ENCODE results near the gene CFAP251.
"Not testable (repeated sequence)": the region's sequence is repeated elsewhere in the genome, so short reads cannot be mapped to it uniquely, and the experiment has no call there.

The CFAP251 gene, protein sequence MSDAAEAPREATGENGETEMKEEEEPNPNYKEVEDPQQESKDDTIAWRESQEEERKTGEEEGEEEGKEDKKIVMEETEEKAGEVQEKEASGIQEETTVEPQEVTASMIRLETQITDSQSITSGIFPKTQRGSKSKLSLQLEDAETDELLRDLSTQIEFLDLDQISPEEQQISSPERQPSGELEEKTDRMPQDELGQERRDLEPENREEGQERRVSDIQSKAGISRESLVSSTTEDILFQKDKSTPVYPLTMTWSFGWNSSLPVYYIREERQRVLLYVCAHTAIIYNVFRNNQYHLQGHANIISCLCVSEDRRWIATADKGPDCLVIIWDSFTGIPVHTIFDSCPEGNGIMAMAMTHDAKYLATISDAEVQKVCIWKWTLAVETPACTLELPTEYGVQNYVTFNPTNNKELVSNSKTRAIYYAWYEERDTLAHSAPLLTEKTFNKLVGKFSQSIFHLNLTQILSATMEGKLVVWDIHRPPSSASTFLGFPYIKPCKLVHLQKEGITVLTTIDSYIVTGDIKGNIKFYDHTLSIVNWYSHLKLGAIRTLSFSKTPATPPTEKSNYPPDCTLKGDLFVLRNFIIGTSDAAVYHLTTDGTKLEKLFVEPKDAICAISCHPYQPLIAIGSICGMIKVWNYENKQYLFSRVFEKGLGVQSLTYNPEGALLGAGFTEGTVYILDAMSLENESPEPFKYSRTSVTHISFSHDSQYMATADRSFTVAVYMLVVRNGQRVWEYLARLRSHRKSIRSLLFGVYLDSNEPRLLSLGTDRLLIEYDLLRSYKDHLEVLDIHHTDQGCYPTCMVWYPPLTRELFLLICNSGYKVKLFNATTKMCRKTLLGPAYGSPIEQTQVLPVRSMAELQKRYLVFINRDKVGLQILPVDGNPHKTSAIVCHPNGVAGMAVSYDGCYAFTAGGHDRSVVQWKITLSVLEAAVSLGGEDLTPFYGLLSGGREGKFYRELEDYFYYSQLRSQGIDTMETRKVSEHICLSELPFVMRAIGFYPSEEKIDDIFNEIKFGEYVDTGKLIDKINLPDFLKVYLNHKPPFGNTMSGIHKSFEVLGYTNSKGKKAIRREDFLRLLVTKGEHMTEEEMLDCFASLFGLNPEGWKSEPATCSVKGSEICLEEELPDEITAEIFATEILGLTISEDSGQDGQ

GRCh38 chr12:121917950-121918678 lies at the start of gene CFAP251:
Gene CFAP251, plus strand, starts transcription at chr12:121918592. Its CDS starts 2,714 bp downstream, at chr12:121921306.
- DNase-seq, result peak; percentile 10 to 97 (median 84)

DNA sequence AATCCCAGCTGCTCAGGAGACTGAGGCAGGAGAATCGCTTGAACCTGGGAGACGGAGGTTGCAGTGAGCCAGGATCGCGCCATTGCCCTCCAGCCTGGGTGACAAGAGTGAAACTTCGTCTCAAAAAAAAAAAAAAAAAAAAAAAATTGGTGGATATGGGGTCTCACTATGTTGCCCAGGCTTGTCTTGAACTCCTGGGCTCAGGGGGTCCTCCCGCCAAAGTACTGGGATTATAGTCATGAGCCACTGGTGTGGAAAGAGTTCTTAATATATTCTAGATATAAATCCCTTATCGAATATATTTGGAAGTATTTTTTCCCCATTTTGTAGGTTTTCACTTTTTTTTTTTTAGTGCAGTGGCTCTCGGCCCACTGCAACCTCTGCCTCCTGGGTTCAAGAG lies 49.2 kb upstream of the CFAP251 start:
- DNase-seq, result not testable (repeated sequence)

DNA sequence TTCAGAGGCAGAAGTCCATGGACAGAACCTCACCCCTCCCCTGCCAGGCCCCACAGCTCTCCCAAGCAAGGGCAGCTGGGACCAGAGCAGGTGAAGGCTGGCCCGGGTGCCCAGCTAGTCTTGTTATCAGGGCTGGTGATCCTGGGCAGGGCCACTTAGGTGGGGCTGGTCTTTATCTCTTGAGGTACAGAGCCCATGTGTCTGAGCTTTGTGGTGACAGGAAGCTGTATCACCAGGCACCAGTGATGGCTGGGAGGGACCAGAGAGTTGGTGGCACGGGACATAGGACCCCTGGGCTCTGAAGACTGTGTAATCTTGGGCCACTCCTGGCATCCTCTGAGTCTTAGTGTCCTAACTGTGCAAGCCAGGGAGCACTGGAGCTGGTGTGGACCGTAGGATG lies 46.9 kb upstream of the CFAP251 start:
- DNase-seq, result no peak

DNA sequence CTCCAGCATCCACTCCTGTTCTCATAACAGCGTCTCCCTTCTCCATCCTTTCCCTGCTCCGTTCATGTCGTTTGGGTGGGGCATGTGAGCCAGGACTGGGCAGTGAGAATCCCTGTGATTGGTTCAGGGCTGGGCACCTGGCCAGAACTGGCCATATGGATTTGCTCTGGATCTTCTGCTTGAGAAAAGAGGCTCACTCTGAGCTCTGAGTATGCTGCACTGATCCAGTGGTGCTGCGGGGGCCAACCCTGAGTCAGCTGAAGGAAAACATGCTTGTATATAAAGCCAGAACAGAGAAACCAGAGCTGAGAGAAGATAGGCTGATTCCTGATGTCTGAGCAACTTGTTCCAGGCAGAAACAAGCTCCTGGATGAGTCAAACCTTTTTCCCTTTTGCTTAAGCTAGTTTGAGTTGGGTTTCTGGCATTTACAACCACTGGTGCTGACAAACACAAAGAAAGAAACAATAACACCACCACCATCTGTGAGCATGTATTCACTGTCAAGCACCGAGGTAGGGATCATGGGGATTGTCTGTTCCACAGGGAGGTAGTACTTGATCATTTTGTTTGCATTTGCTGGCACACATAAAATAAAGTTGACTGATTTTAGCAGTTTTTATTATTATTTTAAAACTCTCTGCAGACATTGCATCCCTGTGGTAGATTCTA lies 45.7 kb upstream of the CFAP251 start:
- peak in 48 of 58 donors; percentile 3 to 83 (median 40) for DNase-seq

DNA sequence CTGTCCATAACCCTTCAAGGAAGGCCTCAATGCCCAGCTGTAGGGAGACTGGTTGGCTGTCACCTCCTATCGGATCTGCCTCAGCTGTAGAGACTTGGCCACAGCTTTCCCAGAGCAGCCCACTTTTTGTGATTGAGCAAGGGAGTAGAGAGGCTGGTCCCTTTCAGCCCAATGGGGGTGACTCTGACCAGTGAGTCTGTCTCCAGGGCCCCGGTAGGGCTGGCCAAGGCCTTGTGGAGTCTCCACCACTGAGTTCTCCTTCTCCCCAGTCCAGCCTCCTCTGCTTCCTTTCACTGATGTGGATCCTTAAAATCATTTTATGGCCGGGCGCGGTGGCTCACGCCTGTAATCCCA lies 45.2 kb upstream of the CFAP251 start:
- no peak for DNase-seq

GRCh38 chr12:121874071-121874470 lies 44.3 kb upstream of the CFAP251 start:
- no peak for DNase-seq

- no peak for DNase-seq
These were observed 42.8 kb upstream of the CFAP251 start for GRCh38 chr12:121875582-121875981.

DNA sequence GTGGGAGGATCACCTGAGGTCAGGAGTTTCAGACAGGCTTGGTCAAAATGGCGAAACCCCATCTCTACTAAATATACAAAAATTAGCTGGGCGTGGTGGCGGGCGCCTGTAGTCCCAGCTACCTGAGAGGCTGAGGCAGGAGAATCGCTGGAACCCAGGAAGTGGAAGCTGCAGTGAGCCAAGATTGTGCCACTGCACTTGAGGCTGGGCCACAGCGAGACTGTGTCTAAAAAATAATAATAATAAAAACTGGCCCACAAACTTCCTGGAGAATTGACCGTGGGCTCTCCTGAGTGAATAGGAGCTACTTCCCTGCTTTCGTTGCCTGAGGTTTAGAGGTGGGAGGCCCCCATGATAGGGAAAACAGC lies 42.3 kb upstream of the CFAP251 start:
- not testable (repeated sequence) for DNase-seq

- no peak for DNase-seq
These were observed 35.1 kb upstream of the CFAP251 start for GRCh38 chr12:121883315-121883660.

- DNase-seq, result not testable (repeated sequence)
These were observed 33.3 kb upstream of the CFAP251 start for GRCh38 chr12:121885129-121885528.

DNA sequence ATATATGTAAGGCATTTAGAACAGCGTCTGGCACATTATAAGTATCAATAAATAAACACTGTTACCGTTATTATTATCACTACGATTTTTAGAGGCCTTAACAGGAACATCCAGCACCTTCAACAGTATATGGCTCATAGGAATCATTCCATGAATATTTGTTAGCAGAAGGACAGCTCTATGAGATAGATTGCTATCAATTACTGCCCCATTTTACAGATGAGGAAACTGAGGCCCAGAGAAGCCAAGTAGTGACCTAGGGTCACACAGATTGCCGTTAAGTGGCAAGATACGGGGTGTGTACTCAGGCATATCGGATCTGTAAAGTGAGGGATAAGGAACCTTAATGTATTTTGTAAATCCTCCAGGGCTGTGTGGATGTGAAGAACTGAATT lies 30.3 kb upstream of the CFAP251 start:
- DNase-seq, result no peak

DNA sequence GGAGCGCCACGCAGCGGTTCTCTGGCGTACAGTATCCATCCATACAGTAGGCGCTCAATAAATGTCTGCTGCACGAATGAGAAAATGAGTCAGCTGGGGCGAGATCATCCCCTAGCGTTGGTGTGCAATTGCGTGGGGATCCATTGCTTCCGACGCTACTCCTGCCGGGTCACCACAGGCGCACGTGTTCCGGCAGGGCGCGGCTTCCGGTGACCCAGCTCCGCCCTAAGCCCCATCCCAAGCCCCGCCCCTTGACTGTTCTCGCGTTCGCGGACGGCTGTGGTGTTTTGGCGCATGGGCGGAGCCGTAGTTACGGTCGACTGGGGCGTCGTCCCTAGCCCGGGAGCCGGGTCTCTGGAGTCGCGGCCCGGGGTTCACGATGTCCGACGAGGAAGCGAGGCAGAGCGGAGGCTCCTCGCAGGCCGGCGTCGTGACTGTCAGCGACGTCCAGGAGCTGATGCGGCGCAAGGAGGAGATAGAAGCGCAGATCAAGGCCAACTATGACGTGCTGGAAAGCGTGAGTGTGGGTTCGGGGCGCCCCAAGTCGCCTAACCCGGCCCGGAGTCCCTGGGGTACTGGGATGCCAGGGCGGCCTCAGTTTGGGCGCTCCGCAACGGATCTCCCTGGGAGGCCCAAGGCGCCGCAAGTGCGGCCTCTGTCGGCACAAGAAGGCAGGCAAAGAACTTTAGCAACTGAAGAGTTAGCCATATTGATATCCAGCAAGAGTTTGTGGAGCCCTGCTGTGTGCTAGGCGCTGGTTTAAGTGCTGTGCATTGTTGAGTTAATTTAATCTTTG lies 29.7 kb upstream of the CFAP251 start, which contains the start of gene PSMD9:
Gene PSMD9 (plus strand): TSS at position 313 of the 796 bp plus-strand sequence. CDS start 67 bp downstream, at position 380.
- DNase-seq, result peak; percentile 76 to 98 (median 95)

DNA sequence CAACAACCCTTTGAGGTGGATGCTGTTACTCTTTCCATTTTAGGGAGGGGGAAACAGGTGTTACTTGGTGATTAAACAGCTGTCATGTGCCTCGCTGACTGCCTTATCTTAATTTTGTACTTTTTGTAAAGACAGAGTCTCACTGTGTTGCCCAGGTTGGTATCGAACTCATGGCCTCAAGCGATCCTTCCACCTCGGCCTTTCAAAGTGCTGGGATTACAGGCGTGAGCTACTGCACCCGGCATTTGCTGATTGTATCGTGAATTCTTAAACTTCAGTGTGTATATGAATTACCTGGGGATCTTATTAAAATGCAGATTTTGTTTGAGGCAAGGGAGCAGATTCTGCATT lies 29.1 kb upstream of the CFAP251 start:
- DNase-seq, result no peak

GRCh38 chr12:121889661-121890060 lies 28.7 kb upstream of the CFAP251 start:
- not testable (repeated sequence) for DNase-seq

GRCh38 chr12:121892673-121893561 lies 25.5 kb upstream of the CFAP251 start:
- DNase-seq, result no peak

DNA sequence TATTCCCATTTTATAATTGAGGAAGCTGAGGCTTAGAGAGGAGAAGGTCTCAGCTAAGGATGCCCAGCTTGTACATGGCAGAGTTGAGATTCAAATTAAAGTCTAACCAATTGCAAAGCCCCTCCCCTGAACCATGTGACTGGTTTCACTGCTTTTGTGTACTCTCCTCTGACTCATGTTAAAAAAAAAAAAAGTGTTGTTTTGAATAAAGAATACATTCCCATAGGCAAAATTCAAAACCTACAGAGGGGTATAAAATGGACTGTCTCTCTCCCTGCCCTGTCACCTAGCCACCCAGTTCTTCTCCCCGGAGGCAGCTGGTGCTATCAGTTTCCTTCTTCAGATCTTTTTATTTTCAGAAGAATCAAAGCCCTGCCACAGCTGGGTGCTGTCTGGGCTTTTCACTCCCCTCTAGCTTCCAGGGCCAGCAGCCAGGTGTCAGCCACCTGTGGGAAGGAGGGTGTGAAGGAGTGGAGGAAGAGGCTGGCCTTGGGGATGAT lies 24.4 kb upstream of the CFAP251 start:
- no peak for DNase-seq

DNA sequence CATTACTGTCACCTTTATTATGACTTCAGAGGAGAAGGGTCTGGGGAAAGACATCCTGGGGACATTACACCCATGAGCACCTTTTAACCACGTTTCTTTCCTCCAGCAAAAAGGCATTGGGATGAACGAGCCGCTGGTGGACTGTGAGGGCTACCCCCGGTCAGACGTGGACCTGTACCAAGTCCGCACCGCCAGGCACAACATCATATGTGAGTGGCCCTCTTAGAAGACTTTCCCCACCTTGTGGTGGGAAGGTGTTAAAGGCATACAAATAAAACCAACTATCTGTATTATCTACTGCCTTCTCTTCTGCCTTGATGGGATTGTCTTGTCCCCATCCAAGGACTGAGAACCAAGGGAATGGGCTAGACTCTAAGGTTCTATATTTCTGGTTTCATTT lies 23.8 kb upstream of the CFAP251 start:
- DNase-seq, result no peak

DNA sequence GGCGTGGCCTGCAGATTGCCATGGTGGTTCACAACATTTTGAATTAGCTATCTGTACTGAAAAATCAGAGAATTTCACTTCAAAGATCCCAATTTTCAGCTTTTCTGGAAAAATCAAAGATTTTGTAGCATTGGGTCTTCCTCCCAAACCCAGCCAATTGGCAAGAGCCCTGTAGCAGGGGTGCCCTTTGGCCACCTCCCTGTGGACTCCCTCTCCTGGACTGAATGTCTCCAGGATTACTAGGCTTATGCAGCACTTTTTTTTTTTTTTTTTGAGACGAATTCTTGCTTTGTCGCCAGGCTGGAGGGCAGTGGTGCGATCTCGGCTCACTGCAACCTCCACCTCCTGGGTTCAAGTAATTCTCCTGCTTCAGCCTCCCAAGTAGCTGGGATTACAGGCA lies 20.1 kb upstream of the CFAP251 start:
- no peak for DNase-seq

DNA sequence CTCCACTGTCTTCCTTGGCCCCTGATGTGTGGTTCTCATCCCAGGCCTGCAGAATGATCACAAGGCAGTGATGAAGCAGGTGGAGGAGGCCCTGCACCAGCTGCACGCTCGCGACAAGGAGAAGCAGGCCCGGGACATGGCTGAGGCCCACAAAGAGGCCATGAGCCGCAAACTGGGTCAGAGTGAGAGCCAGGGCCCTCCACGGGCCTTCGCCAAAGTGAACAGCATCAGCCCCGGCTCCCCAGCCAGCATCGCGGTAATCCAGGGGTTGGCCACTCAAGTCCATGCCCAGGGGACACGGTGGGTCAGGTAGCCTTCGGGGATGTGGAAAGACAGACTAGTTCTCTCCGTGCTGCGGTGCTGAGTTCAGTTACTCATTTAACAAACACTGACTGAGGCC lies 18.8 kb upstream of the CFAP251 start:
- no peak for DNase-seq

All from anterior cingulate cortex (tissue), 58 donors.